ENCODE data around the gene APPL2. TPM values are rescaled to one million over a fixed set of nuclear protein-coding genes. Genes with fewer than 3 reads are reported as not detected.
"Not testable (repeated sequence)": the region's sequence is repeated elsewhere in the genome, so short reads cannot be mapped to it uniquely, and the experiment has no call there.

Gene APPL2
- polyA plus RNA-seq, 12 donors, result 21.7 to 65.5 (median 33.5) TPM; not detected in 1

- DNase-seq, result no peak
Measured at GRCh38 chr12:105196090-105196489, 39.9 kb downstream of the APPL2 start.

GRCh38 chr12:105194947-105195346 lies 41.0 kb downstream of the APPL2 start:
- DNase-seq, result no peak

GRCh38 chr12:105192624-105193225 lies 43.2 kb downstream of the APPL2 start:
- no peak for DNase-seq

GRCh38 chr12:105190530-105190929 lies 45.4 kb downstream of the APPL2 start:
- no peak for DNase-seq

GRCh38 chr12:105189293-105189692 lies 46.7 kb downstream of the APPL2 start:
- no peak for DNase-seq

- DNase-seq, result not testable (repeated sequence)
Measured at GRCh38 chr12:105183976-105184375, 52.0 kb downstream of the APPL2 start.

GRCh38 chr12:105183406-105183805 lies 52.6 kb downstream of the APPL2 start:
- not testable (repeated sequence) for DNase-seq

- DNase-seq, result not testable (repeated sequence)
Measured at GRCh38 chr12:105179114-105179513, 56.9 kb downstream of the APPL2 start.

GRCh38 chr12:105177208-105177607 lies 58.8 kb downstream of the APPL2 start:
- no peak for DNase-seq

GRCh38 chr12:105175397-105175990 lies 60.5 kb downstream of the APPL2 start:
- no peak for DNase-seq

GRCh38 chr12:105171691-105172436 lies 64.1 kb downstream of the APPL2 start:
- DNase-seq, result no peak

GRCh38 chr12:105170139-105170538 lies 65.8 kb downstream of the APPL2 start:
- DNase-seq, result no peak

GRCh38 chr12:105168006-105168405 lies 68.0 kb downstream of the APPL2 start:
- DNase-seq, result no peak

GRCh38 chr12:105167346-105167745 lies 68.6 kb downstream of the APPL2 start:
- DNase-seq, result no peak

GRCh38 chr12:105166736-105167135 lies 69.2 kb downstream of the APPL2 start:
- no peak for DNase-seq

- no peak for DNase-seq
Measured at GRCh38 chr12:105164068-105164467, 71.9 kb downstream of the APPL2 start.

- DNase-seq, result no peak
Measured at GRCh38 chr12:105162174-105162573, 73.8 kb downstream of the APPL2 start.

- DNase-seq, result peak; percentile 6
Measured at GRCh38 chr12:105158876-105159275, 77.1 kb downstream of the APPL2 start.

GRCh38 chr12:105157606-105158005 lies 78.4 kb downstream of the APPL2 start:
- no peak for DNase-seq

GRCh38 chr12:105156260-105156659 lies 79.7 kb downstream of the APPL2 start:
- DNase-seq, result no peak

- no peak for DNase-seq
Measured at GRCh38 chr12:105142259-105142658, 93.7 kb downstream of the APPL2 start.

- DNase-seq, result no peak
Measured at GRCh38 chr12:105141320-105141922, 94.6 kb downstream of the APPL2 start.

- DNase-seq, result no peak
Measured at GRCh38 chr12:105138248-105138647, 97.7 kb downstream of the APPL2 start.

All from muscle of arm (tissue), 12 donors.